Testis (tissue), 2 donors: ENCODE data around the gene ABLIM3.

Experiments used
- POLR2A ChIP-seq: fragments of 450-650 bp; IDR thresholded peaks from one replicate; pipeline ENCODE4 v1.6.1; 2017; ENCODE audit warnings: antibody characterized with exemption, mild to moderate bottlenecking, moderate library complexity
- TF ChIP-seq, protein P1 (sequence below), 3 experiments: fragments of 450-650 bp in 2 of 3; fragments of 200-600 bp in 1 of 3; sonication (generic) in 1 of 3; IDR thresholded peaks; one replicate each; pipeline ENCODE4 v1.5.1; 2016 to 2019; ENCODE audit warnings: antibody characterized with exemption in 3 of 3, mild to moderate bottlenecking in 2 of 3, moderate library complexity in 1 of 3

DNA sequence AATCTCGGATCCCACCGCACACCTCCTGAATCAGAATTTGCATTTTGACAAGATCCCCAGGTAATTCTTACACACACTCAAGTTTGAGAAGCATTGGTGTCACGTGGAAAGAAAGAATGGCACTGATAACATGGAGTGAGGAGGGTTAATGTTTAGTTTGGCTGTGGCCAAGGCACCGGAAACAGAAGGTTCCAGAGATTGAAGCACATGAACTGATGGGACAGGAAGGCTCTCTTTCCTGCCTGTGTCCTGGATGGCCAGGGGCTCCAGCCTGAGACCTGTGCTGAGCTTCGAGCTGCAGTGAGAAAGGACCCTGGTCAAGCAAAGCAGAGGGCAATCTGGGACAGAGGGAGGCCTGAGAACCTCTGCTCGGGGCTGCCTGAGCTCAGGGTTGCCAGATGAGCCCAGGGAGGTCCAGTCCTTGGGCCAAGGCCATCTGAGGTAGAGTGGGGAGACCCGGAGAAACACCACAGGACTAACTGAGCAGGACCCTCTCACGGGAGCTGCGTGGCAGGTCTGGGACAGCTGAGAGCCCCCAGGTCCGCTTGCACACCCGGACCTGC lies 157.6 kb downstream of the ABLIM3 start:
- no peak for TF ChIP-seq POLR2A
- TF ChIP-seq, protein P1, sequence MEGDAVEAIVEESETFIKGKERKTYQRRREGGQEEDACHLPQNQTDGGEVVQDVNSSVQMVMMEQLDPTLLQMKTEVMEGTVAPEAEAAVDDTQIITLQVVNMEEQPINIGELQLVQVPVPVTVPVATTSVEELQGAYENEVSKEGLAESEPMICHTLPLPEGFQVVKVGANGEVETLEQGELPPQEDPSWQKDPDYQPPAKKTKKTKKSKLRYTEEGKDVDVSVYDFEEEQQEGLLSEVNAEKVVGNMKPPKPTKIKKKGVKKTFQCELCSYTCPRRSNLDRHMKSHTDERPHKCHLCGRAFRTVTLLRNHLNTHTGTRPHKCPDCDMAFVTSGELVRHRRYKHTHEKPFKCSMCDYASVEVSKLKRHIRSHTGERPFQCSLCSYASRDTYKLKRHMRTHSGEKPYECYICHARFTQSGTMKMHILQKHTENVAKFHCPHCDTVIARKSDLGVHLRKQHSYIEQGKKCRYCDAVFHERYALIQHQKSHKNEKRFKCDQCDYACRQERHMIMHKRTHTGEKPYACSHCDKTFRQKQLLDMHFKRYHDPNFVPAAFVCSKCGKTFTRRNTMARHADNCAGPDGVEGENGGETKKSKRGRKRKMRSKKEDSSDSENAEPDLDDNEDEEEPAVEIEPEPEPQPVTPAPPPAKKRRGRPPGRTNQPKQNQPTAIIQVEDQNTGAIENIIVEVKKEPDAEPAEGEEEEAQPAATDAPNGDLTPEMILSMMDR (IDR thresholded peaks at IDR 0.05), result no peak
